Measurements from ENCODE around the gene CORO2B.

DNA sequence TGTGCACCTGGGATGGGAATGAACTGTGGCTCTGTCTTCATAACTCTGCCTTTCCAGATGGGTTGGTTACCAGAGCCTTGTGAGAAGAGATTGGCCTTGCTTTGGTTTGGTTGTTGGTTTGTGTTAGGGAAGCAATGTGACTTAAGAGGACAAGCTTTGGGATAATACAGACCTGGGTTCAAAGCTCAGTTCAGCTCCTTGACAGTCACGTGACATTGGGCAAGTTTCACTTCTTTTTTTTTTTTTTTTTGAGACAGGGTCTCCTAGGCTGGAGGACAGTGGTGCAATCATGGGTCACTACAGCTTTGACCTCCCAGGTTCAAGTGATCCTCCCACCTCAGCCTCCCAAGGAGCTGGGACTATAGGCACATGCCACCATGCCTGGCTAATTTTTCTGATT, 42.7 kb downstream of the CORO2B start:
- TF ChIP-seq, protein P1, sequence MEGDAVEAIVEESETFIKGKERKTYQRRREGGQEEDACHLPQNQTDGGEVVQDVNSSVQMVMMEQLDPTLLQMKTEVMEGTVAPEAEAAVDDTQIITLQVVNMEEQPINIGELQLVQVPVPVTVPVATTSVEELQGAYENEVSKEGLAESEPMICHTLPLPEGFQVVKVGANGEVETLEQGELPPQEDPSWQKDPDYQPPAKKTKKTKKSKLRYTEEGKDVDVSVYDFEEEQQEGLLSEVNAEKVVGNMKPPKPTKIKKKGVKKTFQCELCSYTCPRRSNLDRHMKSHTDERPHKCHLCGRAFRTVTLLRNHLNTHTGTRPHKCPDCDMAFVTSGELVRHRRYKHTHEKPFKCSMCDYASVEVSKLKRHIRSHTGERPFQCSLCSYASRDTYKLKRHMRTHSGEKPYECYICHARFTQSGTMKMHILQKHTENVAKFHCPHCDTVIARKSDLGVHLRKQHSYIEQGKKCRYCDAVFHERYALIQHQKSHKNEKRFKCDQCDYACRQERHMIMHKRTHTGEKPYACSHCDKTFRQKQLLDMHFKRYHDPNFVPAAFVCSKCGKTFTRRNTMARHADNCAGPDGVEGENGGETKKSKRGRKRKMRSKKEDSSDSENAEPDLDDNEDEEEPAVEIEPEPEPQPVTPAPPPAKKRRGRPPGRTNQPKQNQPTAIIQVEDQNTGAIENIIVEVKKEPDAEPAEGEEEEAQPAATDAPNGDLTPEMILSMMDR (IDR thresholded peaks at IDR 0.05; ENCODE audit: insufficient read depth, low read length, poor library complexity, severe bottlenecking): no peak
- no peak for TF ChIP-seq EZH2phosphoT487 (conservative IDR thresholded peaks at IDR 0.05; ENCODE audit: low read length)
